Naive B cell (primary cell): Measurements from ENCODE around the gene NEGR1. TPM values are rescaled to one million over a fixed set of nuclear protein-coding genes. Genes with fewer than 3 reads are reported as not detected.
A peak's percentile ranks its signal among the peaks of the same experiment; 100 is the strongest.

Source experiments
- ATAC-seq, 2 donors: fragments of 150-1000 bp; cut with Tn5 transposase; 2 replicates each; pipeline ENCODE4 v1.10.0; 2021; ENCODE audit warnings: low read depth in 2 of 2, mild to moderate bottlenecking in 2 of 2, moderate library complexity in 2 of 2
- DNase-seq: peaks from one replicate; pipeline ENCODE4 v3.0.0; 2022
- H3K27ac Mint-ChIP-seq, 6 donors: one replicate each; pipeline ENCODE4 v1.8.0; 2020 to 2022; ENCODE audit warnings: mild to moderate bottlenecking in 6 of 6, mixed read lengths in 6 of 6, moderate library complexity in 5 of 6, inconsistent platforms in 2 of 6
- H3K27me3 Mint-ChIP-seq, 3 donors: one replicate each; pipeline ENCODE4 v1.8.0; 2021 to 2022; ENCODE audit warnings: mixed read lengths in 3 of 3, mild to moderate bottlenecking in 1 of 3
- H3K36me3 Mint-ChIP-seq, 2 donors: one replicate each; pipeline ENCODE4 v1.8.0; 2020 to 2022; ENCODE audit warnings: mixed read lengths in 2 of 2, inconsistent platforms in 1 of 2, mild to moderate bottlenecking in 1 of 2
- H3K4me1 Mint-ChIP-seq, 3 donors: one replicate each; pipeline ENCODE4 v1.8.0; 2020 to 2022; ENCODE audit warnings: mixed read lengths in 3 of 3, inconsistent platforms in 1 of 3, mild to moderate bottlenecking in 1 of 3, moderate library complexity in 1 of 3
- H3K4me3 Mint-ChIP-seq, 8 donors: one replicate each; pipeline ENCODE4 v1.8.0; 2020 to 2022; ENCODE audit warnings: mild to moderate bottlenecking in 8 of 8, mixed read lengths in 8 of 8, moderate library complexity in 8 of 8, inconsistent platforms in 2 of 8
- H3K9me3 Mint-ChIP-seq, 7 donors: one replicate each; pipeline ENCODE4 v1.8.0; 2020 to 2022; ENCODE audit warnings: mixed read lengths in 7 of 7, mild to moderate bottlenecking in 5 of 7, inconsistent platforms in 2 of 7, moderate library complexity in 1 of 7
- polyA plus RNA-seq, 6 donors: library from polyadenylated mRNA; unstranded; fragments of 300-500 nt; fragmentation: Illumina TruSeq; gene quantifications; one replicate each; pipeline ENCODE4 v1.2.3, GENCODE V29; 2021; ENCODE audit warnings: low read depth in 6 of 6

The NEGR1 gene
- polyA plus RNA-seq, 6 donors from 2014 or later, result 0.10 TPM; not detected in 5

DNA sequence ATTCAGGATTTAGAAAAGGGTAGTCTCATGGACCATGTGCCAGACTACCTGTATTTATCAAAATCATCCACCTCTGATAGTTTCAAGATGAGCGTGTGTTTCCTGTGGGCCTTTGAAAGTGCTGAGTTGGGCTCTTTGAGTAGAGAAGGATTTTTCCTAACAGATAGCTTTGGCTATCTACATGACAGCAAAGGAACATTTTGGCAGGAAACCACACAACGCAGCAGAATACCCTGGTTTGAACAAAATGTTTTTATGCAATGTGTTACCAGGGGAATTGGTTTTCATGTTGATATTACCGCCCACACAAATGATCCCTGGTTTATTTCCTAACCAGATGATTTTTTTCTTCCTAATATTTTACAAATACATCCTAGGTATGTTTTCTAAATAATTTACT lies 431.4 kb downstream of the NEGR1 start:
- ATAC-seq (no peak), DNase-seq (no peak)
- Mint-ChIP-seq H3K4me1 (no peaks in the 10 kb centered on the region), H3K27ac (no peak overlapping the region), H3K36me3 (no peaks in the 10 kb centered on the region), H3K9me3 (no peaks in the 10 kb centered on the region), H3K4me3 (no peak overlapping the region), H3K27me3 (no peaks in the 10 kb centered on the region)

DNA sequence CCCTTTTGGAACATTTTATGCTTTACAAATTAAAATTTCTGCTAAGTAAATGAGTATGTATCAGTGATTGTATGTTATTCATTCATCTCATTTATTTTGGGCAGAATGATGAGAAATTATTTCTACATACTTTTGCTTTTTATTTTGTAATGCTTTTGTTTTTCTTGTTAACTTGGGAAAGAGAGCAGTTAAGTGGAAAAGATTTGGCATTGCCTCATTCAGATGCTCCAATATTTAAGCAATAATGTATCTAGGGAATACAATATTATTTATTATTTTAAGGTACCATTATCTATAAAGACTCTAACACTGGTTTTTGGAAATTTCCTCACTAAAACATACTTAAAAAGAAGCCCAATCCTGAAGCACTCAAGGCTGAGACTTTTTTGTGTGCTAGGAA lies 431.8 kb downstream of the NEGR1 start:
- no peaks in the 10 kb centered on the region for H3K9me3 Mint-ChIP-seq
- no peak for DNase-seq
- no peak for ATAC-seq
- no peak overlapping the region for H3K27ac Mint-ChIP-seq
- no peaks in the 10 kb centered on the region for H3K27me3 Mint-ChIP-seq
- H3K4me3 Mint-ChIP-seq, result no peak overlapping the region
- H3K4me1 Mint-ChIP-seq, result no peaks in the 10 kb centered on the region
- H3K36me3 Mint-ChIP-seq, result no peaks in the 10 kb centered on the region

GRCh38 chr1:71843012-71843411 lies 439.3 kb downstream of the NEGR1 start:
- Mint-ChIP-seq H3K4me3 (no peak overlapping the region), H3K27ac (peak overlapping the region in 1 of 6 donors; percentile 38), H3K27me3 (no peaks in the 10 kb centered on the region), H3K36me3 (no peaks in the 10 kb centered on the region), H3K9me3 (no peaks in the 10 kb centered on the region), H3K4me1 (no peaks in the 10 kb centered on the region)
- no peak for DNase-seq
- ATAC-seq, result no peak

- Mint-ChIP-seq H3K9me3 (no peaks in the 10 kb centered on the region), H3K4me1 (peaks cover 0 to 8% (median 6%) of the 10 kb centered on the region in 3 donors), H3K27me3 (no peaks in the 10 kb centered on the region)
Observed at GRCh38 chr1:71839876-71840275, 442.5 kb downstream of the NEGR1 start.

GRCh38 chr1:71836904-71837303 lies 445.4 kb downstream of the NEGR1 start:
- no peaks in the 10 kb centered on the region for H3K36me3 Mint-ChIP-seq
- H3K4me3 Mint-ChIP-seq, result no peak overlapping the region
- H3K27me3 Mint-ChIP-seq, result no peaks in the 10 kb centered on the region
- H3K9me3 Mint-ChIP-seq, result no peaks in the 10 kb centered on the region
- ATAC-seq (no peak), DNase-seq (no peak)
- H3K27ac Mint-ChIP-seq, result no peak overlapping the region
- peaks cover 0 to 9% (median 6%) of the 10 kb centered on the region in 3 donors for H3K4me1 Mint-ChIP-seq

More at GRCh38 chr1:71839876-71840275, 442.5 kb downstream of the NEGR1 start:
- no peaks in the 10 kb centered on the region for H3K36me3 Mint-ChIP-seq
- no peak for DNase-seq
- no peak for ATAC-seq
- no peak overlapping the region for H3K4me3 Mint-ChIP-seq
- no peak overlapping the region for H3K27ac Mint-ChIP-seq

- peak; percentile 30 to 55 for ATAC-seq
- Mint-ChIP-seq H3K9me3 (no peaks in the 10 kb centered on the region), H3K4me1 (peaks cover 0 to 9% (median 6%) of the 10 kb centered on the region in 3 donors), H3K27ac (peak overlapping the region in 1 of 6 donors; percentile 93), H3K4me3 (peak overlapping the region in 1 of 8 donors; percentile 63), H3K27me3 (no peaks in the 10 kb centered on the region), H3K36me3 (no peaks in the 10 kb centered on the region)
- DNase-seq, result peak; percentile 11
Observed at GRCh38 chr1:71835442-71835813, 446.9 kb downstream of the NEGR1 start.

- no peak for DNase-seq
- ATAC-seq, result no peak
Observed at GRCh38 chr1:71834601-71835441, 447.5 kb downstream of the NEGR1 start.

GRCh38 chr1:71831646-71832045 lies 450.7 kb downstream of the NEGR1 start:
- Mint-ChIP-seq H3K36me3 (no peaks in the 10 kb centered on the region), H3K4me3 (no peak overlapping the region), H3K27me3 (no peaks in the 10 kb centered on the region), H3K9me3 (no peaks in the 10 kb centered on the region), H3K4me1 (peaks cover 0 to 9% (median 6%) of the 10 kb centered on the region in 3 donors), H3K27ac (peak overlapping the region in 1 of 6 donors; percentile 12)
- ATAC-seq, result no peak
- no peak for DNase-seq

More at GRCh38 chr1:71834601-71835441, 447.5 kb downstream of the NEGR1 start:
- no peaks in the 10 kb centered on the region for H3K9me3 Mint-ChIP-seq
- H3K36me3 Mint-ChIP-seq, result no peaks in the 10 kb centered on the region
- H3K27ac Mint-ChIP-seq, result peak overlapping the region in 1 of 6 donors; percentile 60
- peak overlapping the region in 1 of 8 donors; percentile 63 for H3K4me3 Mint-ChIP-seq
- no peaks in the 10 kb centered on the region for H3K27me3 Mint-ChIP-seq
- H3K4me1 Mint-ChIP-seq, result peaks cover 0 to 9% (median 6%) of the 10 kb centered on the region in 3 donors

DNA sequence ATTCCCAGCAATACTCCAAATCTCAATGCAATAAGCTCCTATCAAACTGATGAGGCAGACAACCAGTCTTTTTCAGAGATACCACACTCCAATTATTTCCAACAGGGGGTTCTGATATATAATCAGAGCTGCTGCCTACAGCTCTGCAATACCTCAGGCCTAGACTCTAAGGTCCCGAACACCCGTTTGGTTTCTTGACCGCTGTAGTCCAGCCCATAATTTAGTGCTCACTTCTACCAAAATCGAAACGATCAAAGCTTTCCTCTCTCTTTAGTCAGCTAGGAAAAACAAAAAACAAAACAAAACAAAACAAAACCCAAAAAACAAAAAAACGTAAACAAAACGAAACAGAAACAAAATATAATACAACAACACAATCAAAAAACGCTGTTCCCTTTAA lies 453.0 kb downstream of the NEGR1 start:
- H3K27ac Mint-ChIP-seq, result no peak overlapping the region
- no peaks in the 10 kb centered on the region for H3K36me3 Mint-ChIP-seq
- no peak overlapping the region for H3K4me3 Mint-ChIP-seq
- DNase-seq, result no peak
- peaks cover 0 to 2% (median 0%) of the 10 kb centered on the region in 7 donors for H3K9me3 Mint-ChIP-seq
- H3K27me3 Mint-ChIP-seq, result no peaks in the 10 kb centered on the region
- H3K4me1 Mint-ChIP-seq, result no peaks in the 10 kb centered on the region
- no peak for ATAC-seq

GRCh38 chr1:71828431-71829012 lies 453.8 kb downstream of the NEGR1 start:
- no peaks in the 10 kb centered on the region for H3K27me3 Mint-ChIP-seq
- no peak overlapping the region for H3K27ac Mint-ChIP-seq
- H3K9me3 Mint-ChIP-seq, result peaks cover 0 to 2% (median 0%) of the 10 kb centered on the region in 7 donors
- DNase-seq, result no peak
- no peaks in the 10 kb centered on the region for H3K36me3 Mint-ChIP-seq
- no peak overlapping the region for H3K4me3 Mint-ChIP-seq
- ATAC-seq, result no peak
- no peaks in the 10 kb centered on the region for H3K4me1 Mint-ChIP-seq

- Mint-ChIP-seq H3K27me3 (no peaks in the 10 kb centered on the region), H3K4me1 (peaks cover 0 to 6% (median 0%) of the 10 kb centered on the region in 3 donors), H3K9me3 (peaks cover 0 to 2% (median 0%) of the 10 kb centered on the region in 7 donors), H3K36me3 (no peaks in the 10 kb centered on the region), H3K4me3 (no peak overlapping the region), H3K27ac (no peak overlapping the region)
- ATAC-seq (no peak), DNase-seq (no peak)
Observed at GRCh38 chr1:71823708-71824305, 458.5 kb downstream of the NEGR1 start.

GRCh38 chr1:71817028-71817427 lies 465.3 kb downstream of the NEGR1 start:
- H3K9me3 Mint-ChIP-seq, result peaks cover 0 to 6% (median 0%) of the 10 kb centered on the region in 7 donors
- DNase-seq (no peak), ATAC-seq (no peak)
- H3K4me3 Mint-ChIP-seq, result no peak overlapping the region
- no peak overlapping the region for H3K27ac Mint-ChIP-seq
- peaks cover 0 to 5% (median 0%) of the 10 kb centered on the region in 3 donors for H3K4me1 Mint-ChIP-seq
- no peaks in the 10 kb centered on the region for H3K27me3 Mint-ChIP-seq
- H3K36me3 Mint-ChIP-seq, result no peaks in the 10 kb centered on the region

GRCh38 chr1:71809085-71809484 lies 473.3 kb downstream of the NEGR1 start:
- no peaks in the 10 kb centered on the region for H3K36me3 Mint-ChIP-seq

DNA sequence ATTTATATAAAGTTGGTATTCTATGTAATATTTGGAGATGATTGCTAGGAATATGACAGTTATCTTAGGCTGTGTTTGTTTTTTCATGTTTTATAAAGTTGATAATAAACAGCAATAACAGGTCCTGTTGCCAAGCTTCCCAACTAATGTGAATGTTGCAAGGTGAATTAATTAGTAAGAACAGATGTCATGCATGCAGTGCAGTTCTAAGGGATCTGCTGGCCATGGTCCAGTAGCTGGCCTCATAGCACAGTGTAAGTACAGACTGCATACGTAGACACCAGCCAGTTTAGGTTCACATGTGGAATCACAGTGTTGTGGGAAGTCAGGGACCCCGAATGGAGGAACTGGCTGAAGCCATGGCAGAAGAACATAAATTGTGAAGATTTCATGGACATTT lies 478.2 kb downstream of the NEGR1 start:
- ATAC-seq (no peak), DNase-seq (no peak)
- Mint-ChIP-seq H3K27me3 (no peaks in the 10 kb centered on the region), H3K36me3 (no peaks in the 10 kb centered on the region), H3K4me1 (no peaks in the 10 kb centered on the region), H3K9me3 (peaks cover 0 to 5% (median 0%) of the 10 kb centered on the region in 7 donors), H3K4me3 (no peak overlapping the region), H3K27ac (no peak overlapping the region)

More at GRCh38 chr1:71809085-71809484, 473.3 kb downstream of the NEGR1 start:
- Mint-ChIP-seq H3K4me3 (no peak overlapping the region), H3K27me3 (no peaks in the 10 kb centered on the region), H3K27ac (no peak overlapping the region), H3K9me3 (peaks cover 0 to 3% (median 0%) of the 10 kb centered on the region in 7 donors), H3K4me1 (no peaks in the 10 kb centered on the region)
- ATAC-seq (no peak), DNase-seq (no peak)
